GM19455 (cell line): ENCODE measurements around the gene BSND.

ENCODE experiments used
- ATAC-seq: cut with Tn5 transposase; IDR thresholded peaks from one replicate; pipeline ENCODE4 v1.9.1; 2021; ENCODE audit not compliant: unreplicated experiment

Gene BSND

DNA sequence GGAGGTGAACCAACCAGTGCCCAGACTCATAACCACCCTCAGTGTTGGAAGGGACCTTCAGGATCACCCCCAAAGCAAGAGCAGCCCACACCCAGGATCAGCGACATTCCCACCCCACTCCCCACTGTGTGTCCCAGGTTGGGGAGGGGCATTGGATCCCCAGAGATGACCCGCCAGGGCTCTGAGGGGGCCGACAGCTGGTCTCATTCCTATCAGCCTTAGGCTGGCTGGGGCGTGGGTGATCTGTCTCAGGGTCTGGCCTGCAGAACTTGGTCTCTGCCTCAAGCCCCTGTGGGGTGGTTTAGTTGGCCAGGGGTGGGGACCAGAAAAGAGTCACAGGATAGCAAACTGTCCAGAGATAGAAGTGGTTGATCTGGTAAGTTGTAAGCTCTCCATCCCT is 7.8 kb upstream of the BSND start:
- ATAC-seq = no peak

DNA sequence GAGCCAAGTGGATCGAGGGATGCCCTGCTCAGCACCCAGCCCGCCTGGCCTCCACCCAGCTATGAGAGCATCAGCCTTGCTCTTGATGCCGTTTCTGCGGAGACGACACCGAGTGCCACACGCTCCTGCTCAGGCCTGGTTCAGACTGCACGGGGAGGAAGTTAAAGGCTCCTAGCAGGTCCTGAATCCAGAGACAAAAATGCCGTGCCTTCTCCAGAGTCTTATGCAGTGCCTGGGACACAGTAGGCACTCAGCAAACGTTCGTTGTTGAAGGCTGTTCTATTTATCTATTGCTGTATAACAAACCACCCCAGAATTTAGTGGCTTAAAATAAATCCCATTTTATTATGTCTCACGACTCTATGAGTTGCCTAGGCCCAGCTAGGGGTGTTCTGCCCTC is 6.8 kb upstream of the BSND start:
- ATAC-seq = no peak

DNA sequence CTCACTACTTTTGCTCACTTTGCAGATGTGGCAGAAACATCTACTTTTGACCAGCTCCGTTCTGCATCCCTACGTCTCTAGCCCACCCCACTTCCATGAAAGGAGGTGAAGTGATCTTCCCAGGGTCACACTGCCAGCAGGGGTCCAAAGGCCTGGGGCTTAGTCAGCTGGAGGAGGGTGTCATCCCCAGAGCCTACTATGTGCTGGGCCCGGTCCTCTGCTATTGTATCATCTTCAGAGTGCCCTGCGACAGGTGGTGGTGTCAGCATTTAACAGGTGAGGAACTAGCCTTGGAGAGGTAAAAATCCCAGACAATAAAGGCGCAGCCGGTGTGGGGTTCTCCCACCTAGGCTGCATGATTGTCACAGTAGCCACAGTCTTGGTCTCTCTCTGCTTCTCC is 5.6 kb upstream of the BSND start:
- ATAC-seq = no peak

DNA sequence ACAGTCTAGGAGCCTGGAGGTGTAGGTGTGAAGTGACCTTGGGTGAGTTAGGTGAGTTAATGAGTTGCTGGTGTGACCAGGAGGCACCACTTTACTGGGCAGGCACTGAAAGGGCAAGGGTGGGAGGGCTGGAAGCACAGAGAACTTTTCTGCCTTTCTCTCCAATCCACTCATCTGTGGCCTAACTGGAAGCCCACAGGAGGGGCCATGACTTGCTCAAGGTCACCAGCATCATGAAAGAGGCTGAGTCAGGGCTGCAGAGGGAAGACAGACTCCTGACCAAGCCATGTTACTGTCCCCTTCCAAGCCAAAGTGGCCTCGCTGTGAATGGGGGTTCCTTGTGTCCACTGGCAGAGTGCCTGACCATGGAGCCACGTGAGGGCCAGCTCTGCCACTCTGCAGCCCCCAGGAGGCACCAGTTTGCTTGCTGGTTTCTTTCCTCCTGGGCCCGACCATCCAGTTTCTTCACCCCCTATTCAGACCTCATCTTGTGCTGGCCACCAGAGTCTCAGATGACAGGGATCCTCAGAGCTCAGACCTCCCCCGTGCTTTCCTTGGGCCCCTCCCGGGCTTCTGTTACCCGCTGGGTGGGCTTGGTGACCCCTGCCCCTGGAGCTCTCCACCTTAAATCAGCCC is 4.3 kb upstream of the BSND start:
- no peak for ATAC-seq

DNA sequence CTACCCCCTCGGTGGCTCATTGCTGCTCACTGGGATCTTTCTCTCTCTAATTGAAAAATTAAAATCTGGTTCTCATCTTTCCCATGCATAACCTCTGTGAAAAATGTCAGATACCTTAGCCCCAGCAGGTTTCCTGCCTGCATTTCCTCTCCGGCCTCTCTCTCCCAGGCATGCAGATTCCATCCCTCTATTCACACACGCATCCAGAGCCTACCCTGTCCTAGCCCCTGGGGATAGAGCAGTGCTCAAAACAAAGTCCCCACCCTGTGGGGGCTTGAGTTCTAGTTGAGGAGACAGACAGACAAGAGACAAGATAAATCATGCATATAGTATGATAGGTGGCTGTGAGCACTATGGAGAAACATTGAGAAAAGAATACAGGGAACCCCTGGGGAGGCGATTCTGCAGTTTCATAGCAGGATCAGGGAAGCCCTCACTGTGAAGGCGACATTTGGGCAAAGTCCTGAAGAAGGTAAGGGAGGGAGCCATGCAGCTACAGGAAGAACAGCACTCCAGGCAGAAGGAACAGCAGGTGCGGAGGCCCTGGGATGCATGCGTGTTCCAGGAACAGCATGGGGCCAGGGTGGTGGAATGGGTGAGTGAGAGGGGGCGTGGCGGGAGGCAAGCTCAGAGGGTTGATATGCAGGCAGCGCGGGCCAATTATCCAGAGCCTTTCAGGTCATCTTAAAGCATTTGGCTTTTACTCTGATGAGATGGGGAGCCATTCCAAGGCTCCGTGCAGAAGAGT is 3.5 kb upstream of the BSND start:
- no peak for ATAC-seq

DNA sequence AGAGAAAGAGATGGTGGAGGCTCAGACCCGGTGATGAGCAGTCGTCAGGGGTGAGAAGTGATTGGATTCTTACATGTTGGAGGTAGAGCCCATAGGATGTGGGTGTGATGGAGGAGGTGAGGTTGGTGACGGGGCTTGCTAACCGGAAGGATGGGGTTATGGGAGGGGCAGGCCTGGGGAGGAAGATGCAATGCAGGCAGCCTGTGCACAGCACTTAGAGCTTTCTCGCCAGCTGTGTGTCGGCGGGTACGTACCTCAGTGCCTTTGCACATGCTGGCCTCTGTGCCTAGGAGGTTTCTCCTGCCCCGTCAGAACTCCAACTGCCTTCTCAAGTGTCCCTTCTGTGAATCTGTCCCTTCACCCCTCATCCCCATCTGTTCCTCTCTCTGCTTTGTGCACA is 2.9 kb upstream of the BSND start:
- no peak for ATAC-seq

DNA sequence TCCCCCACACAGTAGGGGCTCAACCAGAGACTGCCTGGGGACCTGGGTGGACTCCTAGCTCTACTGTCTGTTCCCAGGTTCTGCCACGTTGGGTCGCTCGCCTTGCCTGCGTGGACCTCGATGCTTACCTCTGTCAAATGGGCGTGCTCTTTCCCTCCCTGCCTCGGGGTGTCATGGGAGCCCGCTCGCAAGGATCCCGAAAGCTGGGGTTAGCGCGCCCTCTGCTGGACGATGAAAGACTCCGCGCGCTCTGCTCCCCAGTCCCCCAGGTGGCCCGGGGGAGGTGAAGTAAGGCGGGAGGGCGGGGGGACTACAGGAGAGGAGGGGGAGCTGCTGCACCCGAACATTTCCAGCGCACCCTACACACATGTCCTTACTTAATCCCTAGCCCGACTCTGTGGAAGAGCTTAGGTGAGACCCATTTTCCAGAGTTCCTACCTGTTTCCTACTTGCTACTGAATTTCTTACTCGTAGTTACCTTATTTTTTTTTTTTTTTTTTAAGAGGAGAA is 2.3 kb upstream of the BSND start:
- peak; percentile 54 for ATAC-seq

DNA sequence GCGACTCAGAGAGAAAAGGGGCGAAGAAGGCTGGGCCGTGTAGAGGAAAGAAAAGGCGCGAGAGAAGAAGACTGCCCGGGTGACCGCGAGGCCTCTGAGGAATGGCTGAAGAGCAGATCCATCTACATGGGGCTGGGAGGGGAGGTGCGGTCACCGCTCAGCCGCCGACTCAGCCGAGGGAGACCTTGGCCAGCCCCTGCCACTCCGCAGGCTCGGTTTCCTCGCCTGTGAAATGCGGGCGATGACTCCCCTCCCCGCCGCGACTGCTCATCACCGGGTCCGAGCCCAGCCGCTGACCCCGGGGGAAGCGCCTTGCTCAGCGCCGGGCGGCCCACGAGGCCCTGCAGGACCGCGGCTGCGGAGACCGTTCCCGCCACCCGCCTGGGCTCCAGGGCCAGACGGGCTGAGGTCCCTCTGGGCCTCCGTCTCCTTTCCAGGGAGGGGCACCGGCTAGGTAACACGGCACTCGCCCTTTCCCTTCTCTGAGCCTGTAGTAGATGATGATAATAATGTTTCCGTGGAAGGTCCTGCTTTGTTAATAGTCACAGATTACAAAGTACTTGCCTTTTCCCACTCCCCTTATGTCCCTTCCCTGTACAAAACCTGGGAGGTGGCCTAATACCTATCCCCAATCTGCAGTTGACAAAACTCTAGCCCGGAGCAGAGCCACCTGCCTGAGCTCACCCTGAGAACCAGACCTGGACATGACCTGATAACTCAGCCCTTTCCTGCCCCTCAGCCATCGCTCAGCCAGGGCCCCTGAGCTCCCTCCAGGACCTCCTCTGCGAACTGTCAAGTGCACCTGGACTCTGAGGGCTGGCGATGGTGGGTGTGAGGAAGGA is 1.6 kb upstream of the BSND start:
- no peak for ATAC-seq

DNA sequence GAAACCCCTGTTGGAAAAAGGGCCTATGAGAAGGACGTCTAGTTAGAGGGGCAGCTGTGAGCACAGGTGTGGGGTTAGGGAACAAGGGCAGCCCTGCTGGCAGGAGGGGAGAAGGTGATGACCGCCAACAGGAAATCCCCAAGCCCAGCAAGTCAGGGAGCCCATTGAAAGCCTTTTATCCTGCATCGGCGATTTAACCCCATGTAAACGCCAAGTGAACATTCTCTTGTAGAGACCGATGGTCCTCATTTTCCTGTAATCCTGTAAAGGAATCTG is 1.1 kb upstream of the BSND start:
- no peak for ATAC-seq

DNA sequence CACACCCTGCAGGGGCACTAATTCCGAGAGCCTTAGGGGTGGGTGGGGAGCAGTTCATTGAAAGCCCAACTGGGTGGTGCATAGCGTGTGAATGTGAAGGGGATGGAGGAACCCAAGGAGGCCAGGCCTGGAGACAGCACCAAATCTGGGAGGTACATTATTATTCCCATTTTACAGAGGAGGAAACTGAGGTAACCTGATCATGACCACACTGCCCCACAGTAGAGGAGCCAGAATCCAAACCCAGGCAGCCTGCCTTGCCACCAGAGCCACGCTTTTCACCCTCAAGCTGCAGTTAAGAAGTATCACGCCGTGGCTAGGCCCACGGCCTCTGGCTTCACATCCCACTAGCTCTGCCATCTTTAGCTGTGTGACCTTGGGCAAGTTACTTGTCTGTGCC is 633 bp upstream of the BSND start:
- ATAC-seq = no peak

DNA sequence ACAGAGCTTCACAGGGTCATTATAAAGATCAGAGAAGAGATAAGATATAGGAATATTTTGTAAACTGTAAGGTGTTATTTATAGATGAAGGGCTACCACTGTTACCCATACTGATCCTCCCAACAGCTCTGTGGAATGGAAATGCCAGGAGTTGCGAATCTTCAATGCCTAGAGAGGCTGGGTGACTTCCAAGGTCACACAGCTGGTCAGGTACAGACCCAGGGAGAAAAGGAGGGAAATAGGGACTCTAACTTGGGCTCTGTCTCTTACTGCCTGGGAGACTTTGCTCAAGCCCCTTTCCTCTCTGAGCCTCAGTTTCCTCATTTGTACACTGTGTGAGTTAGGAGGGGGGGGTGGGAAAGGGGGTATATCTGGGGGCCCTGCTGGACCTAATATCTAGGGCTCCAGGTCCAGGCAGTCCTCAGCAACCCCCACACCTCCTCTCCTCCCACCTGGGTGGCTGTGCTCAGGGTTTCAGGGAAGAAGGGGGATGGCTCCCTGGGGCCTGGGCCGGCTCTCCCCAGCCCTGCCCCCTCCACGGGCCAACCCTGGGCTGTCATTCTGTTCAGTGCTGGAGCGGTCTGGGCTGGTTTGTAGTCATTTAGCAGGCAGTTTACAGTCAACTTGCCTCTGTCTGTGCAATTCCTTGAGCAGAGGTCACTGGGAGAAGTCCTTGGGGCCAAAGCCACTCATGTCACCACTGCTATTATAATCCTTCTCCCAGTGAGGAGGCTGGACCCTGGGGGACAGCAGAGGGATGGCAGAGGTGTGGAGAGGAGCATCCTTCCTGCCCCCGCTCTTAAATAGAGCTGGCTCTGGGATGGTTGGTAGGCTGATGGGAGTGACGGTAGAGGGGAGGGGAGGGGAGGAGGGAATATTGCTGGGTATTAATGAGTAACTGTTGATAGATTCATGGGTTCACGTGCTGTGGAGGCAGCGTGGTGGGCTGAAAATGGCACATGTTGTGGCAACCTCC is 1.7 kb downstream of the BSND start:
- ATAC-seq = no peak

DNA sequence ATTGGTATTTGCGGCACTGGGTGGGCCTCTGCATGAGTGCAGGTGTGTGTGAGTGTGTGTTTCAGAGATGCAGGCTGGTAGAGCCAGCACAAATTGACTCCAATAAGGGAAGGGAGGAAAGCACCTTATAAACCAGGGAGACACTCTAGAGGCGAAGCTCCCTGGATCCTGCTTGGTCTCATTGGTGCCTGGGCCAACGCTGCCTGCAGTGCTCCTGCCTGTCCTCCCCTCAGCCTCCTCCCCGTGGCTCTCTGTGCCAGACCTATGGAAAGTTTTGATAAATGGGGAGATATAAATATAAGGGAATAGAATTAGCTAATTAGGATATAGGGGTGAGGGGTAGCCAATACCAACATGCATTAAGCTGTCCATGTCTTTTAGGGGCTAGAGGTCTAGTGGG is 2.6 kb downstream of the BSND start:
- no peak for ATAC-seq

DNA sequence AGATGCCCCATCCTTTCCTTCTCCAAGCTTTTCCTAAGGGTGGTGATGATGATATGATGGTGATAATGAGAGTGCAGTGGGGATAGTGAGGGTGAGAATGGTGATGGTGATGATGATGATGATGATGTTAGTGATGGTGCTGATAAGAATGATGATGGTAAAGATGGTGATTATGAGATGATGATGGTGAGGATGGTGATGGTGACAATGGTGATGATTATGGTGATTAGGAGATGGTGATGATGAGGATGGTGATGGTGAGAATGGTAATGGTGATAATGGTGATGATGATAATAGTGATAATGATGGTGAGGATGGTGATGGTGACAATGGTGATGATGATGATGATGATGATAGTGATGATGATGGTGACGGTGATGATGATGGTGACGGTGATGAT is 4.0 kb downstream of the BSND start:
- ATAC-seq = no peak

DNA sequence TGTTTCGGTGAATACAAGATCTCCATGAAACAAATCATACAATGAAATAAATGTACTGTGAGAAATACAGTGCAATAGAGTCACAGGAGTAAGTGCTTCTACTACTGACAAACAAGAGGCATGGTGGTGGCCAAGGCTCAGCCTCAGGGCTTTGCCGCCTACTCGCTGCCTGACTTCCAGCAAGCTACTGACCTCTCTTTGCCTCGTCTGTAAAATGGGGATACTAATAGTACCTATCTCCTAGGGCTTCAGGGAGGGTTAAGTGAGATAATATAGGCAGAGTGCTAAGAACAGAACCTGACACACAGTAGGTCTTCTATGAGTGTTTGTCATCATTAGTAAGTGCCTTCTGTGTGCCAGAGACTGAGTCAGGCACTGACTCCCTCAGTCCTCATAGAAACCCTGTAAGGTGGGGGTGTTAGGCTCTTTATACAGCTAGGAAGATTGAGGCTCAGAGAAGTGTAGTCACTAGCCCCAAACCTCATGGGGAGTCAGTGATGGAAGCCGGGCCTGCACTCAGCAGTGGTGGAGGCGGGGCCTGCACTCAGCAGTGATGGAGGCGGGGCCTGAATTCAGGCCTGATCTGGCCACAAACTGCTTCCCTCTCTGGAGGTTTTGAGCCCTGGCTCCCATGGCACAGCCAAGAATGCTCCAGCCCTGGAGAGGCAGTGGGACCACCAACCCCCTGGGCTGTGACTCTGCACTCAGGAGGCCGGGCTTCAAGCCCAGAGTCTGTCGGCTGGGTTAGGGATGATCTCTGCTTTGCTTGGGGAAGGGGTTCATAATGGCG is 6.8 kb downstream of the BSND start:
- no peak for ATAC-seq

DNA sequence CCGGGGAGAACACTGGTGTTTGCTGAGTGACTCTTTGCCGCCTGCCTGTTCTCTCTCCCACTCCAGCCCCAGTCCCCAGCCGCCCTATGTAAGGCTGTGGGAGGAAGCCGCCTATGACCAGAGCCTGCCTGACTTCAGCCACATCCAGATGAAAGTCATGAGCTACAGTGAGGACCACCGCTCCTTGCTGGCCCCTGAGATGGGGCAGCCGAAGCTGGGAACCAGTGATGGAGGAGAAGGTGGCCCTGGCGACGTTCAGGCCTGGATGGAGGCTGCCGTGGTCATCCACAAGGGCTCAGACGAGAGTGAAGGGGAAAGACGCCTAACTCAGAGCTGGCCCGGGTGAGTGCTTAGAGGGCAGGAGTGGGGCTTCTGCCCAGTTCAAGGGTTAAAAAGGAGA is 8.2 kb downstream of the BSND start:
- ATAC-seq = no peak

DNA sequence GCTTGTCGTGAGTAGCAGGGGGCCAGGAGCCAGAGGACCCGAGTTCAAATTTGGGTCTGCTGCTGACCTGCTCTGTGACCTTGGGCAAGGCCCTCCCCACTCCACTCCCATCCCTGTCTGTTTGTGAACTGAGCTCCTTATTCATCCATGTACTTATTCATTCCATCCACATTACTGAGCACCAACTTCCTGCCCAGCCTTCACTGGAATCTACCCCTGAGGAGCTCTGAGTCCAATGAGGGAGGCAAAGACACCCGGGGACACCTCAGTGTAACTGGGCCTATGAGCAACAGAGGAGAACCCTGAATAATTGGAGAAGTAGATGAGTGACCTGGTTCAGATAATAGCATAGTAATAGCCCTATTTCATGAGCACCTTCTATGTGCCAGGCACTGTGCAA is 8.9 kb downstream of the BSND start:
- ATAC-seq = no peak

DNA sequence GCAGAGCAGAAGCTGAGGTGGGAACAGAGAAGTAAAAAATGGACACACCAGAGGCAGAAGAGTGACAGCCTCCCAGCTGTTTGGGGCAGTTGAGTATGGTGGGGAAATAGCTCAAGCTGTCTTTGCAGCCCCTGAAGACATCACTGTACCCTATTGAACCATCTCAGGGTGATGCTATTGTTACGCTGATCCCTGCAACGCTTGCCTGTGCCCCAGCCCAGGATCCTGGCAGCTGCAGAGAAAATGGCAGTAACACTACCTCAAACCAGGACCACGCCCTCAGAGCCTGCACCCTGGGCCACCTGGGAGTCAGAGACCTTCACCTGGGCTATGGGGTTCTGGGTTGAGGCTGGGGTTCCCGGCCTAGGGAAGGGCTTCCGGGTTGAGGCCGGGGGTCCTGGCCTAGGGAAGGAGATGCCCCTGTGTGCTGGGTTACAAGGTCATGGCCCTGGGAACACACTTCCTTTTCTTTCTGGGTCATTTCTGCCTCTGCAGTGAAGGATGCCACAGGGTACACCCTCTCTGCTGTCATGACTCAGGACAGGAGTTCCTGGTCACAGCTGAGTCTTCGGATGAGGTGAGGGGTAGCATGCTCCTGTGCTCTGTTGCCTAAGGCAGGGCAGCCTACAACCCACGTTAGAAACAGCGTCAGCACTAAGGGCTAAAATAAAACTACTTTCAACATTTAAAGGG is 11.6 kb downstream of the BSND start:
- ATAC-seq = no peak

DNA sequence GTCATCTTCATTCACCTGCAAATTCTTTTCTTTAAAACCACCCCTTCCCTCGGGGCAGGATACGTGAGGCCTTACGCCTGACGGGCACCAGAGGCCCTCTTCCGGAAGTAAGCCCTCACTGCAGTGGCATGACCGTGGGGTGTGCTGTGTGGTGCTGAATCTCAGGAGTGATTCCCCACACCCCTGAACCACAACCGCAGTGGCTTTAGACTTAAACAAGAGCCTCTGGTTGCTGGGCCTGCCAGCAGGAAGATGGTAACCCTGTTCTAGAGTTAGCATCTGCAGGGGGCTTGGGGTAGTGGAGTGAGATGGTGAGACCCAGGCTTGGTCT is 12.1 kb downstream of the BSND start:
- no peak for ATAC-seq

DNA sequence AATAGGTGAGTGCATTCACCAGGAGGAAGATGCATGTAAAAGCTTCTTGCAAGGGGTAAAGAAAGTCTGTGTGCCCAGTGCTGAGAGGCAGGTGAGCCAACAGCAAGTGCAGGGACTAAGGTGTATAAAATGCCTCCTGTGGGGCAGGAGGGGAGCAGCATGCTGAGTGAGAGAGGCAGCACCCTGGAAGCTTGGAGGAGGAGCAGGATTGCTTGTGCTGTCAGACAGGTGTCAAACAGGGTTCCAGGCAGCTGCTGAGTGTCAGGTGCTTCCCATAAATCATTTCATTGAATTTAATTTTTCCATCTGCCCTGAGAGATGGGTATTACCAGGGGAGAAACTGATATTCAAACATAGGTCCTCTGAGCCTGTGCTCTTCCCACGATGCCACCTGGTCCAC is 13.9 kb downstream of the BSND start:
- ATAC-seq = no peak

DNA sequence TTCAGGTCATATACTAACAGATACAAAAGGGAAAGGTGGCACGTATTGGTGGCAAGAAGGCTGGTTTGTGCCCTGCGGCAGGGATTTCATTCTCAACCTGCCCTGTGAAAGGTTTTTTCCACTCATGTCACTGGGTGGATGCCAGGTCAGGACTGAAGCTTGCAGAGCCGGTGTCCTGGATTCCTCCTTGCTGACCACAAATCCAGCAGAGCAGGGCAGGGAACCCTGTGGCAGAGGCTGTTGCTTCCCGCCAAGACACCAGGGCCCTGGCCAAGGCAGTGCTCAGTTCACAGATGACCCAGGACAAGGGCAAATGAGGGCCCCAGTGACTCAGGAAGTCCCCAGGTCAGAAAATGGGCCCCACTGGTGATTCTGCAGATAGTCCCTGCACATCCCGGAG is 16.4 kb downstream of the BSND start:
- no peak for ATAC-seq
